Stimulated activated CD8-positive, alpha-beta memory T cell treated with anti-CD3 and anti-CD28 coated beads, Interleukin-15, amount 100 ng/mL, for 1 hour (primary cell): Measurements from ENCODE around the gene ENAH.
"Not testable (repeated sequence)": the region's sequence is repeated elsewhere in the genome, so short reads cannot be mapped to it uniquely, and the experiment has no call there.

Experiments used
- DNase-seq: peaks from one replicate; pipeline ENCODE4 v3.0.0-alpha.2; 2020; ENCODE audit warnings: low read depth

ENAH gene

GRCh38 chr1:225525377-225525776 lies 127.5 kb downstream of the ENAH start:
- DNase-seq = no peak

DNA sequence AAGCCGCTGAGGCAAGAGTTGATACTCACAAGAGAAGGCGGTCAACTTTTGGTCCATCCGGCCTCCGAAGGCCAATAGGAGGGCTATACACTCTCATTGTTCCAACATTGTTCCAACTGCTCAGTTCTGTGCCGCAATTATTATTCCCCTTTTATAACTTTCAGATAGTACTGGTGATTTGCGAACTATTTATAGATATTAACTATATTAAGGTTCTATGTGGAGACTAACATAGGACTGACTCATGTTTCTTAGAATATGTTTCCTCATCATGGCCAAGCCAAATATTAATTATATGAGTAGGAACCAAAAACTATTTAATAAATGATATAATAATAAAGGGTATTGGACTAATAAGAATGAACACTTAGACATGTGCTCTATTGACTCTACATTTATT lies 128.4 kb downstream of the ENAH start:
- DNase-seq = no peak

DNA sequence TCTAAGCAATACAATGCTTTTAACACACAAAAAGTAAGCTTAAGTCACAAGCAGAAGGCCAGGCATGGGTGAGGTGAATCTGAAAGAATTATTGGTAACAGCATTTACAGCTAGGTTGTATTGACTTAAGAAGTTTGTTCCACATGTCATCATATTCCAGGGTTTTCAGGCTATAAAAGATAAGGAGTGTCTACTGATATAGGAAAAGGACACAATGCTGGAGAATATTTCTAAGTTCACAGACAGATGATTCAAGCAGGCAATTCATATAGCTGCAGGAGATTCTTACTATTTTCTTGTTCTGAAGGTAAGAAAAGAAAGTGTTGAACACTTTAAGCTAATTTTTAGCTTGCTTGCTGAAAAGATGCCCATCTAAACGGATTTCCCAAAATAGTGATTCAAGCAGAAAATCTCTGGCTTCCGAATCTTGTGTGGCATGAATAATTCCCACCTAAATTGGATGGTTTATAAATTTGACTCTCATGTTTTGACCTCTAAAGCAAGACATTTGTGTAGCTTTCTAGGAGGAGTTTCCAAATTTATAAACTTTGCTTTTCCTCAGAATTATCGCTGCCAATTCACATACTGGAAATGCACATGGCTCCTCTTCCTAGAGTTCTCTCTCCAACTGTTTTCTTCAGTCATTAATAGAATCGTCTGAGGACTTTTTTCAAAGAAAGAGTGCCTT lies 129.5 kb downstream of the ENAH start:
- no peak for DNase-seq

DNA sequence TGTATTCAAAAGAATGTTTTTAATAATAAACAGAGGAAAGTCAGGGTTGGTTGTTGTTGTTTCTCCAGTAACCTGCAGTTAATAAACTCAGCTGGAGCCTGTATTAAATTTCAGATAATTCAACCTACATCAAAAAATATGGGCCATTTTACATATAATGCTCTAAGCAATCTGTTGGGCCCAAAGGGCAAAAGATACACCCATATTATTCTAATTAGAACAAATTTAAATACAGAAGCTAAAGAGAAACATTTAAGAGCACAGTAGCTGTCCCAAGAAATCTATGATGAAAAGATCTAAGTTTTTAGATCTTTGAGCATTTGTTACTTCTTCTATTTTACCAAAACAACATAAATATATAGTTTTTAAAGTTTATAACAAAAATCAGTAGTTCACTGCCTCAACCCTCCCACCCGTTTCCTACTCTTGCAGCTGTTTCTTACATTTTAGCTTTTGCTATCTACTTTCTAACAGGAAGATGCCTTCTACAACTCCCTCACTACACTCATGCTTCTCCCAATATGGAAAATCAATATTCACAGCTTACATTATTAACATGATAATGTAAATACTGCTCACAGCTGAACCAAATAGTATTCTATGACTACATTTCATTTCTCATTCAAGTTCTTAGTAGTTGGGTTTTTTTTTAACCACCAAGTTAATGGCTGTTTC lies 130.2 kb downstream of the ENAH start:
- no peak for DNase-seq

- DNase-seq = no peak
These were observed 132.2 kb downstream of the ENAH start for GRCh38 chr1:225520587-225521227.

DNA sequence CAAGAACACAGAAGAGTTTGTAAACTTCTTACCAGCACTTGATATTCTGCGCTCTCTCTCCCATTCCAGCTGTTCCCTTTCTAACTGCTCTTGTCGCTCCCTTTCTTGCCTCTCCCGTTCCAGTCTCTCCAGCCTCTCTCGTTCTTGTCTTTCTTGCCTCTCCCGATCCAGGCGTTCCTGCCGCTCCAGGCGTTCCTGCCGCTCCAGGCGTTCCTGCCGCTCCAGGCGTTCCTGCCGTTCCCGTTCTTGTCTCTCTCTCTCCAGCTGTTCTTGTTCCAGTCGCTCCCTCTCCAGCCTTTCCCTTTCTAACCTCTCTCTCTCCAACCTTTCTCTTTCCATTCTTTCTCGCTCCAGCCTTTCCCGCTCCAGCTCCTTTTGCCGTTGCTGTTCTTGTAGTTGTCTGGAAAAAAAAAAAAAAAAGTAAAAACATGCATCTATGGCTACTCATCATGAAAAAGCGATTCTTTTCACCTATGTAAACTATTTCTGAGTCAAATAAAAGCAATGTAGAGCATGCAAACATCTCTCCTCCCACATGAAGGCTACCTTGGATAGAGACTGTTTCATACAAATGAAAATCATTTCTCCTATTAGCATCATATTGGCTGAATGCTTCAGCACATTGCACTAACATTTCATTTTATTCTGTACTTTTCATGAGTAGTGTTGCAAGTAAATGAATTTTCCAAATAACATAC lies 133.6 kb downstream of the ENAH start:
- DNase-seq = no peak

GRCh38 chr1:225517697-225518096 lies 135.2 kb downstream of the ENAH start:
- no peak for DNase-seq

DNA sequence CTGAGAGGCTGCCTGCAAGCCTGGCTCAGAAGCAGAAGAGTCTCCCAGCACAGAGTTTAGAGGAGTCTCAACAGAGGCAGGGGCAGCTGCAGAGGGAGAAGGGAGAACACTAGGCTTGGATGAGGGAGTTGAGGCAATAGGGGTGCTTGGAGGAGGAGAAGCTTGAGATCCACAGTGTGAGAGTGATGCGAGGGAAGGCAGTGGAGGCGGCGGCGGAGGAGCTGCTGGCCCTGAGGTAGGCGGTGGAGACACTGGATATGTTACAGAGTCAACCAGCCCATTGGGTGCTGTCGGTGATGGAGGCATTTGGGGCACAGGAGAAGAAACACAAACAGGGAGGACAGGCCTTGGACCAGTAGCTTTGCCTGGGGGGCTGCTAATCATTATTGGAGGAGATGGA lies 135.7 kb downstream of the ENAH start:
- no peak for DNase-seq

DNA sequence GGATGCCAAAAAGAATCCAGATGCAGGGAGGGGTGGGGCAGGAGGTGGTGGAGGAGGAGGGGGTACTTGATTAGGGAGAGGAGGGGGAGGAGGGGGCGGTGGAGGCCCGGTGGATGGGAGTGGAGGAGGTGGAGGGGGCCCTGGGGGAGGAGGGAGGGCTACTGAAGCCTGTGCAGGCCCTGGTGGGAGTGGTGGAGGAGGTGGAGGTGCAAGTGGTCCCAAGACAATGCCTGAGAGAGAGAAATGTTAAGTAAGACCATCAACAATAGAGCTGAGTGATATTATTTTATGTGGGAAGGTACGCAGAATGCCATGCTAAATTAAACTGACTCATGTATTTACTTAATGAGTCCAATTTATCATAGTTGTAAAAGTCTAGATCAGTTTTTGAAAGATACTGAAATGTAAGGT lies 138.2 kb downstream of the ENAH start:
- DNase-seq = no peak

GRCh38 chr1:225513576-225513975 lies 139.3 kb downstream of the ENAH start:
- not testable (repeated sequence) for DNase-seq

- DNase-seq = no peak
These were observed 141.0 kb downstream of the ENAH start for GRCh38 chr1:225511828-225512381.

GRCh38 chr1:225510740-225511139 lies 142.2 kb downstream of the ENAH start:
- not testable (repeated sequence) for DNase-seq

- DNase-seq = no peak
These were observed 143.2 kb downstream of the ENAH start for GRCh38 chr1:225509770-225510169.

GRCh38 chr1:225509376-225509707 lies 143.6 kb downstream of the ENAH start:
- no peak for DNase-seq

DNA sequence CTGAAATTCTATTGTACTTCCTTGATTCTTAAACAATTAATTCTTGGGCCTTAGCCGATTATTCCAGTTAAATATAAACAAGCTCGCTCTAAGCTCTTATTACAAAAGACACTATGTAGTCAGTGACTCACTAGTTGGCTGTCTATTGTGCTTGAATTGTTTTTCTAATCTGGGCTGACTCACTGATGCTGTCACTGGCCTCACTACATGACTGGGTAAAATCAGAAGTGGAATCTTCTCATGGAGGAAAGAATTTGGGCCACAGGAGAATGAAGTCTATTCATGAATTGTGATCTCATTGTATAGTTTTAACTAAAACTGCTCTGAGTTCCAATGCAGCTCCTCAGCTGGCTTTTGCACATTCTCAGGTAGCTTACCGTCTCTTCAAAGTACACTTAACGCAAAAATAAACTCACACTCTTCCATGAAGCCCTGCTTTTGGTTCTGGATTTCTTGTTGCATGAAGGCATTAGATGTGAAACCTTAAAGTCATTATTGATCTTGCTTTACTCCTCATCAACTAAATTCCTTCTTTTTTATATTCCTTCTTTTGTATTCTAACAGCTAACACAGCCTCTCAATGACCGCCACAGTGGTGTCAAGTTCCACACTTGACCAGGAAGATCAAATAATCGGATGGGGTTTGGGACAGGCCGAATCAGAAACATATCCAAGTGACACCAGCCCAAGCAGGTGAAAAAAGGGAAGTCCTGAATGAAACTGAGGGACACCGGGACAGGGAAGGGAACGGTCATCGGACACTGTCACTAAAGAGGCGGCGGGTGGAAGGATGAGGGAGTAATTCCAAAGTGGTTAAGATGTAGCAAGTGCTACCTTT lies 144.2 kb downstream of the ENAH start:
- DNase-seq = no peak

- DNase-seq = no peak
These were observed 146.2 kb downstream of the ENAH start for GRCh38 chr1:225506727-225507126.

DNA sequence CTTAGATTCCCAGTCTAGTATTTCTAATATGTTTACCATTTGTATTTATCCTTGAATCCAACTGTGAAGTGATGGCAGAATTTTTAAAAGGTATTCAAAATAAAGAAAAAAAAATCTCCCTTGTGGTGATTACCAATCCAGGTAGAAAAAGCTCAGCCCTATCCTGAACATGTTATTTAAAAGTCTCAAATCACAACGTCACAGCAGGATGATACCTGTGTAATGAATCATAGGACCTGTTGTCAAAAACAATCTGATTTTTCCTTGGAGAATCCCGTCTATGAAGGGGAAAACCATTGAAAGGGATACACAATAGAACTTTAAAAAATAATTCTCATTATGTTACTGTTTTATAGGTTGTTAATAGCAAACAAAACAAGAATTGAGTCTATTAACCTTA lies 148.1 kb downstream of the ENAH start:
- no peak for DNase-seq

GRCh38 chr1:225500624-225501192 lies 152.2 kb downstream of the ENAH start:
- no peak for DNase-seq

- DNase-seq = no peak
These were observed 154.3 kb downstream of the ENAH start for GRCh38 chr1:225498549-225499136.

GRCh38 chr1:225494789-225495359 lies 158.0 kb downstream of the ENAH start:
- no peak for DNase-seq
